Heart left ventricle (tissue), 13 donors: ENCODE measurements around the gene LONP2.

Experiments
- POLR2A ChIP-seq, 2 donors: fragments of 450-650 bp; IDR thresholded peaks; one replicate each; pipeline ENCODE4 v1.6.1; 2017; ENCODE audit warnings: antibody characterized with exemption in 2 of 2, mild to moderate bottlenecking in 2 of 2, moderate library complexity in 2 of 2
- TF ChIP-seq, protein P1 (sequence below), 12 donors: fragments of 200-600 bp; sonication (generic) in 4 of 12; IDR thresholded peaks; one replicate each; pipeline versions ENCODE4 v1.5.0 to v1.8.0; 2018 to 2022; ENCODE audit warnings: antibody characterized with exemption in 12 of 12, mild to moderate bottlenecking in 5 of 12
- donor health status: ischemic (EF 13 %, LVEDD 7.1; RV severe dilation, severe dysfunction).
- donor health status: DM: no; HTN: yes; CAD: no.
- donor health status: DM: no; HTN: no; CAD: no.
- donor health status: ischemic (EF 25% LVEDD 6.9; RV normal size, moderate dysfunction).
- donor health status: ischemic (EF 25% LVEDD 5.7; RV mildly dilated, moderate dysfunction).
- donor health status: ischemic (EF 35%, LVEDD 5.7; RV mildly dilated, moderate dysfunction).
- donor health status: nonischemic (EF 11% LVEDD 7.7; RV severe dilation, severe dysfunction).
- donor health status: DM: yes; HTN: yes; CAD: no.
- donor health status: PGD.
- donor health status: ischemic (EF 29% LVEDD 5.4; RV normal size, mild dysfunction).
- donor health status: nonischemic (EF 23%, LVEDD 6.1; RV moderate dilation, normal function).

DNA sequence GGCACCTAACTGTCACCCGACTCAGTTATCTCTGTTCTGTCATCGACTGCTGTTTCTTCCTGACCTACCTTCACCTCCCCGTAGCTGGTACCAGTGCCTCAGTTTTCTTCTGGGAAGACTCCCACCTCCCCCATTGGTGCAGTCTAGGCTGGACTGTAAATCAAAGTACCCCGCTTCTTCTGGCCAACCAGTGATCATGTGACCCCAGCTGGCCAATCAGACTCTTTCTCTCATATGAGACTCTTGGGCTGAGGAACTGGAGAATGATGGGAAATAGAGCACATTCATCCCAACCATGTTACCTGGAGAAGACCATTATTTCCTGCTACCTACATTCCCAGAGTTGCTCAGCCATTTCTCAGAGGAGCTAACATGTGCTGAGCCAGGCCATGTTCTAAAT lies 20.6 kb upstream of the LONP2 start:
- TF ChIP-seq, protein P1, sequence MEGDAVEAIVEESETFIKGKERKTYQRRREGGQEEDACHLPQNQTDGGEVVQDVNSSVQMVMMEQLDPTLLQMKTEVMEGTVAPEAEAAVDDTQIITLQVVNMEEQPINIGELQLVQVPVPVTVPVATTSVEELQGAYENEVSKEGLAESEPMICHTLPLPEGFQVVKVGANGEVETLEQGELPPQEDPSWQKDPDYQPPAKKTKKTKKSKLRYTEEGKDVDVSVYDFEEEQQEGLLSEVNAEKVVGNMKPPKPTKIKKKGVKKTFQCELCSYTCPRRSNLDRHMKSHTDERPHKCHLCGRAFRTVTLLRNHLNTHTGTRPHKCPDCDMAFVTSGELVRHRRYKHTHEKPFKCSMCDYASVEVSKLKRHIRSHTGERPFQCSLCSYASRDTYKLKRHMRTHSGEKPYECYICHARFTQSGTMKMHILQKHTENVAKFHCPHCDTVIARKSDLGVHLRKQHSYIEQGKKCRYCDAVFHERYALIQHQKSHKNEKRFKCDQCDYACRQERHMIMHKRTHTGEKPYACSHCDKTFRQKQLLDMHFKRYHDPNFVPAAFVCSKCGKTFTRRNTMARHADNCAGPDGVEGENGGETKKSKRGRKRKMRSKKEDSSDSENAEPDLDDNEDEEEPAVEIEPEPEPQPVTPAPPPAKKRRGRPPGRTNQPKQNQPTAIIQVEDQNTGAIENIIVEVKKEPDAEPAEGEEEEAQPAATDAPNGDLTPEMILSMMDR (IDR thresholded peaks at IDR 0.05) = no peak
- no peak for TF ChIP-seq POLR2A (IDR thresholded peaks at IDR 0.05)
